Suprapubic skin (tissue), 4 donors: Measurements from ENCODE around the gene RPL10A. TPM values are rescaled to one million over a fixed set of nuclear protein-coding genes. Genes with fewer than 3 reads are reported as not detected.
A peak's percentile ranks its signal among the peaks of the same experiment; 100 is the strongest.

Source experiments
- DNase-seq, 2 donors: peaks; one replicate each; pipeline ENCODE4 v3.0.0-alpha.2; 2019; ENCODE audit warnings: low spot score in 2 of 2
- H3K27ac ChIP-seq: fragments of 200-600 bp; sonication (generic); one replicate; pipeline ENCODE4 v1.5.1; 2019
- H3K27me3 ChIP-seq: fragments of 200-600 bp; sonication (generic); one replicate; pipeline ENCODE4 v1.5.1; 2019
- H3K36me3 ChIP-seq: fragments of 200-600 bp; sonication (generic); one replicate; pipeline ENCODE4 v1.5.1; 2019
- H3K4me1 ChIP-seq: fragments of 200-600 bp; sonication (generic); one replicate; pipeline ENCODE4 v1.5.1; 2019
- H3K4me3 ChIP-seq: fragments of 200-600 bp; sonication (generic); one replicate; pipeline ENCODE4 v1.5.1; 2019; ENCODE audit warnings: mild to moderate bottlenecking
- H3K9me3 ChIP-seq: fragments of 200-600 bp; sonication (generic); one replicate; pipeline ENCODE4 v1.5.1; 2019
- EP300 ChIP-seq: sonication (generic); formaldehyde crosslinking; IDR thresholded peaks from one replicate; pipeline ENCODE4 v1.6.1; 2017; ENCODE audit warnings: antibody characterized with exemption
- POLR2A ChIP-seq, 2 donors: fragments of 450-650 bp; IDR thresholded peaks; one replicate each; pipeline ENCODE4 v1.6.1; 2017; ENCODE audit warnings: antibody characterized with exemption in 2 of 2, mild to moderate bottlenecking in 2 of 2, moderate library complexity in 2 of 2
- POLR2AphosphoS5 ChIP-seq, 3 donors: sonication (generic); formaldehyde crosslinking; IDR thresholded peaks; one replicate each; pipeline ENCODE4 v1.6.1; 2017; ENCODE audit warnings: antibody characterized with exemption in 3 of 3
- WGBS: methylation state at CpG from one replicate; pipeline ENCODE4 v1.1.5; 2018; 5-methylcytosine and 5-hydroxymethylcytosine counted together
- total RNA-seq, 4 donors: library from RNA; depleted of rRNA; stranded (reverse); fragments of >200 nt; gene quantifications; one replicate each; pipeline ENCODE4 v1.1.0, GENCODE V29; 2016
- TF ChIP-seq, protein P1 (sequence below), 2 donors: fragments of 200-600 bp in 1 of 2; fragments of 450-650 bp in 1 of 2; sonication (generic) in 1 of 2; IDR thresholded peaks; one replicate each; pipeline ENCODE4 v1.5.1; 2016 to 2019; ENCODE audit warnings: antibody characterized with exemption in 2 of 2, mild to moderate bottlenecking in 1 of 2, moderate library complexity in 1 of 2

RPL10A gene
- 1,000 to 10,000 TPM; 1,092 to 2,148 (median 1,858) TPM for total RNA-seq

DNA sequence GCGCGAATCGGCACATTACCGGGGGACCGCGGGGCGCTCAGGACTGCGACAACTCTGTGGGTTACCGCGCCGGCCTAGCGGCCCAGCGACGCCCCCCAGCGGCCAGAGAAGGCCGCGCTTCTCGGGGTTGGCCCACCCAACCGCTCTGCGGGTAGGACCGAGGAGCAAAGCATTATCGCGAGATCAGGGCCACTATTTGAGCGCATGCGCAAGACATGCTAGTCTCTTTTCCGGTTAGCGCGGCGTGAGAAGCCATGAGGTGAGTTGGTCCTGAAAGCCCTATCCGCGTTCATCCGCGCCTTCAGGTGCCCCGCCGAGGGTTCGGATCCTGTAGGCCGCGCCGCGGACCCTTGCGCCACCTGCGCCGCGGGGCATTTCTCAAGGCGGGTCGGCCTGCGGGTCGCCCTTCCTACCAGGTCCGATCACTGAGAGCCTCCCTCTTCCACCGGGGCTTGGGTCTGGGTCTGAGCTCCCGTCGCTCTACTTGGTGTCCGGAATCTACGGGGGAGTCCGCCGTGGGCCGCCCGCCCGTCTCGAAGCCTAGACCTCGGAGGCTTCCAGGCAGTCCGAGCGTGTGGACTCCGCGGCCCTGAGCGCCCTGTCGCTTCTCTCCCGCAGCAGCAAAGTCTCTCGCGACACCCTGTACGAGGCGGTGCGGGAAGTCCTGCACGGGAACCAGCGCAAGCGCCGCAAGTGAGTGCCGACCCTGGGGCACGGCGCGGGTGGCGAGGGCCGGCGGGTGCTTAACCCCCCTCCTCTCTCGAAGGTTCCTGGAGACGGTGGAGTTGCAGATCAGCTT, at the start of gene RPL10A:
Gene RPL10A (plus strand): TSS at position 221 of the 799 bp plus-strand sequence. CDS start 34 bp downstream, at position 255.
- WGBS, result 0% methylated on average over 19 of the region's 86 CpGs
- no peaks in the 10 kb centered on the region for H3K9me3 ChIP-seq
- peak within 1 kb of the TSS; percentile 95 for H3K27ac ChIP-seq
- peaks cover 36% of the 10 kb centered on the region for H3K36me3 ChIP-seq
- H3K4me1 ChIP-seq, result peaks cover 49% of the 10 kb centered on the region
- H3K4me3 ChIP-seq, result peak within 1 kb of the TSS; percentile 87
- peak; percentile 97 to 98 for DNase-seq
- no peaks in the 10 kb centered on the region for H3K27me3 ChIP-seq
- TF ChIP-seq POLR2AphosphoS5 (IDR thresholded peaks at IDR 0.05) (peak; percentile 94 to 96 (median 95)), EP300 (no peak), POLR2A (IDR thresholded peaks at IDR 0.05) (peak; percentile 71 to 93)
- TF ChIP-seq, protein P1, sequence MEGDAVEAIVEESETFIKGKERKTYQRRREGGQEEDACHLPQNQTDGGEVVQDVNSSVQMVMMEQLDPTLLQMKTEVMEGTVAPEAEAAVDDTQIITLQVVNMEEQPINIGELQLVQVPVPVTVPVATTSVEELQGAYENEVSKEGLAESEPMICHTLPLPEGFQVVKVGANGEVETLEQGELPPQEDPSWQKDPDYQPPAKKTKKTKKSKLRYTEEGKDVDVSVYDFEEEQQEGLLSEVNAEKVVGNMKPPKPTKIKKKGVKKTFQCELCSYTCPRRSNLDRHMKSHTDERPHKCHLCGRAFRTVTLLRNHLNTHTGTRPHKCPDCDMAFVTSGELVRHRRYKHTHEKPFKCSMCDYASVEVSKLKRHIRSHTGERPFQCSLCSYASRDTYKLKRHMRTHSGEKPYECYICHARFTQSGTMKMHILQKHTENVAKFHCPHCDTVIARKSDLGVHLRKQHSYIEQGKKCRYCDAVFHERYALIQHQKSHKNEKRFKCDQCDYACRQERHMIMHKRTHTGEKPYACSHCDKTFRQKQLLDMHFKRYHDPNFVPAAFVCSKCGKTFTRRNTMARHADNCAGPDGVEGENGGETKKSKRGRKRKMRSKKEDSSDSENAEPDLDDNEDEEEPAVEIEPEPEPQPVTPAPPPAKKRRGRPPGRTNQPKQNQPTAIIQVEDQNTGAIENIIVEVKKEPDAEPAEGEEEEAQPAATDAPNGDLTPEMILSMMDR (IDR thresholded peaks at IDR 0.05), result peak; percentile 91 to 98

DNA sequence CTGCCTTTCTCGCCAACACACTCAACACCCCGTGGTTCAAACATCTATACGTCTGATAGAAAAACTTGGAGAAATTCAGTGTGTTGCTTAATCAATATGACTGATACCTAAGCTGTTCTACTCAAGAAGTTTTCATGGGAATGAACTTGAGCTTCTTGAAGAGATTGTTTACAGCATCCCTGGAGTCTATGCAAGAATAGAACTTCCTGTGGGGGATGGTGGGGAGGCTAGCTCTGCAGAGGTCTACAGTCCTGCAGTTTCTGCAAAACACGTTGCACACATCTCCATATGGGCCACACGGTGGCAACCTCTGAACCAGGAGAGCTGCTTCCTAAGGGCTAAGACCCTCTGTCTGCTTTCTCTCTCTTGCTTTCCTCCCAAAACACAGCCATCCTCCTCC, 48.8 kb upstream of the RPL10A start:
- Histone ChIP-seq H3K9me3 (no peaks in the 10 kb centered on the region), H3K27ac (no peak overlapping the region), H3K27me3 (no peaks in the 10 kb centered on the region), H3K4me3 (no peak overlapping the region), H3K36me3 (peaks cover 44% of the 10 kb centered on the region), H3K4me1 (peaks cover 15% of the 10 kb centered on the region)
- DNase-seq, result no peak
- WGBS, result 89% methylated on average over 3 of the region's 5 CpGs
- TF ChIP-seq EP300 (no peak), POLR2AphosphoS5 (IDR thresholded peaks at IDR 0.05) (no peak), POLR2A (IDR thresholded peaks at IDR 0.05) (no peak)
- TF ChIP-seq, protein P1 (IDR thresholded peaks at IDR 0.05), result no peak

DNA sequence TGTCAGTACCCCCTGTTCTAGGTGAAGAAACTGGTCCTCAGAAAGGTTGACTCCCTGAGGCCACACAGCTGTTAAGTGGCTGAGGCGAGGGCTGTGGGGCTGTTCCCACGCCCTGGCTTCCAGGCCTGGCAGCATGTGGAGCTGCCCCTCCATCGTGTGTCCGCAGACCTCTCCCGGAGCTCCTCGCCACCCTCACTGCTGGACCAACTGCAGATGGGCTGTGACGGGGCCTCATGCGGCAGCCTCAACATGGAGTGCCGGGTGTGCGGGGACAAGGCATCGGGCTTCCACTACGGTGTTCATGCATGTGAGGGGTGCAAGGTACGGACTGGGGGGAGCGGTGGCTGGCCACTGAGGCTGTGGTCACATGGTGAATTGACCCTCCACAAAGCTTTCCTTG, 48.2 kb upstream of the RPL10A start:
- H3K4me3 ChIP-seq, result no peak overlapping the region
- DNase-seq, result no peak
- no peak overlapping the region for H3K27ac ChIP-seq
- H3K27me3 ChIP-seq, result no peaks in the 10 kb centered on the region
- peaks cover 9% of the 10 kb centered on the region for H3K4me1 ChIP-seq
- peaks cover 49% of the 10 kb centered on the region for H3K36me3 ChIP-seq
- no peaks in the 10 kb centered on the region for H3K9me3 ChIP-seq
- WGBS, result no CpG with 5 or more reads among the region's 14 CpGs
- TF ChIP-seq POLR2A (IDR thresholded peaks at IDR 0.05), result no peak
- TF ChIP-seq, protein P1 (IDR thresholded peaks at IDR 0.05), result no peak
- no peak for TF ChIP-seq EP300
- TF ChIP-seq POLR2AphosphoS5 (IDR thresholded peaks at IDR 0.05), result no peak

DNA sequence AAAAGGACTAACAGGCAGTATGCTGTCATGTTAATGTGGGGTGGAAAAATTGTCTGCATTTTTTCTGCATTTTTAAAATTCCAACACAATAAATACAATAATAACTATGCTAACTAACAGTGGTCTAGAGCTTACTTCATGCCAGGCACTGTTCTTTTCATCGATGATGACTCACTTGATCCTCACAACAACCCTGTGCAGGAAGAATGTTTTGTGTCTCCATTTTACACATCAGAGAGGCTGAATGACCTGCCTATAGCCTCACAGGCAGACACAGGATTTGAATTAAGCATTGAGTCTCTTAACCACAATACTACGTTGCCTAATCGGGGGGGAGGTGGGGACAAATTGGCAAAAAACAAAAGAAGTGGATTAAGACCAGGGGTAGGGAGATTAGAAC, 42.9 kb upstream of the RPL10A start:
- DNase-seq, result no peak
- Histone ChIP-seq H3K4me1 (no peaks in the 10 kb centered on the region), H3K9me3 (peaks cover 7% of the 10 kb centered on the region), H3K27ac (no peak overlapping the region), H3K27me3 (no peaks in the 10 kb centered on the region), H3K36me3 (peaks cover 58% of the 10 kb centered on the region), H3K4me3 (no peak overlapping the region)
- TF ChIP-seq, protein P1 (IDR thresholded peaks at IDR 0.05), result no peak
- no peak for TF ChIP-seq EP300
- TF ChIP-seq POLR2AphosphoS5 (IDR thresholded peaks at IDR 0.05), result no peak
- no peak for TF ChIP-seq POLR2A (IDR thresholded peaks at IDR 0.05)
- WGBS, result 69% methylated on average over 3 of the region's 3 CpGs

DNA sequence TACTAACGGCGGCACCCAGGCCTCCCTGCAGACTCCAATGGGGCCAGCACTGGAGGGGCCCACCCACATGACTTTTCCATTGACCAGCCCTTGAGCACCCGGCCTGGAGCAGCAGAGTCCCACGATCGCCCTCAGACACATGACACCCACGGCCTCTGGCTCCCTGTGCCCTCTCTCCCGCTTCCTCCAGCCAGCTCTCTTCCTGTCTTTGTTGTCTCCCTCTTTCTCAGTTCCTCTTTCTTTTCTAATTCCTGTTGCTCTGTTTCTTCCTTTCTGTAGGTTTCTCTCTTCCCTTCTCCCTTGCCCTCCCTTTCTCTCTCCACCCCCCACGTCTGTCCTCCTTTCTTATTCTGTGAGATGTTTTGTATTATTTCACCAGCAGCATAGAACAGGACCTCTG, 42.1 kb upstream of the RPL10A start:
- TF ChIP-seq POLR2AphosphoS5 (IDR thresholded peaks at IDR 0.05) (no peak), POLR2A (IDR thresholded peaks at IDR 0.05) (no peak), EP300 (no peak)
- TF ChIP-seq, protein P1 (IDR thresholded peaks at IDR 0.05), result no peak
- H3K4me3 ChIP-seq, result no peak overlapping the region
- peaks cover 7% of the 10 kb centered on the region for H3K9me3 ChIP-seq
- H3K36me3 ChIP-seq, result peaks cover 57% of the 10 kb centered on the region
- H3K27me3 ChIP-seq, result no peaks in the 10 kb centered on the region
- H3K4me1 ChIP-seq, result no peaks in the 10 kb centered on the region
- WGBS, result 81% methylated on average over 8 of the region's 8 CpGs
- DNase-seq, result no peak
- no peak overlapping the region for H3K27ac ChIP-seq
